Muscle layer of duodenum (tissue), 2 donors: ENCODE results near the gene SPRR2G.
"Not testable (repeated sequence)": the region's sequence is repeated elsewhere in the genome, so short reads cannot be mapped to it uniquely, and the experiment has no call there.

Experiments used
- H3K27ac ChIP-seq: one replicate; pipeline ENCODE4 v1.7.0; 2013; ENCODE audit warnings: mild to moderate bottlenecking, low read length
- H3K27me3 ChIP-seq: one replicate; pipeline ENCODE4 v1.7.0; 2013; ENCODE audit warnings: low read depth, mild to moderate bottlenecking, control low read depth, low read length
- H3K36me3 ChIP-seq, 2 donors: one replicate each; pipeline ENCODE4 v1.7.0; 2013; ENCODE audit warnings: low read length in 2 of 2, control low read depth in 1 of 2, mild to moderate bottlenecking in 1 of 2; ENCODE audit not compliant: insufficient read depth in 2 of 2, control insufficient read depth in 1 of 2
- H3K4me1 ChIP-seq, 2 donors: one replicate each; pipeline ENCODE4 v1.7.0; 2013; ENCODE audit warnings: low read length in 2 of 2, mild to moderate bottlenecking in 2 of 2, control low read depth in 1 of 2, moderate library complexity in 1 of 2; ENCODE audit not compliant: insufficient read depth in 2 of 2, control insufficient read depth in 1 of 2
- H3K4me3 ChIP-seq, 2 donors: one replicate each; pipeline ENCODE4 v1.7.0; 2013; ENCODE audit warnings: low read length in 2 of 2, low read depth in 1 of 2, mild to moderate bottlenecking in 1 of 2
- H3K9me3 ChIP-seq, 2 donors: one replicate each; pipeline ENCODE4 v1.7.0; 2013; ENCODE audit warnings: low read length in 2 of 2, control low read depth in 1 of 2, mild to moderate bottlenecking in 1 of 2; ENCODE audit not compliant: control insufficient read depth in 1 of 2
- donor health status: healthy.

The SPRR2G gene

GRCh38 chr1:153150846-153151245 lies at the start of gene SPRR2G:
SPRR2G (minus strand) TSS chr1:153150890; CDS start chr1:153150110, 780 bp downstream.
- Histone ChIP-seq H3K4me3 (no peak within 1 kb of the TSS), H3K36me3 (no peaks in the 10 kb centered on the region), H3K27me3 (no peaks in the 10 kb centered on the region), H3K9me3 (no peaks in the 10 kb centered on the region), H3K27ac (no peak within 1 kb of the TSS), H3K4me1 (no peaks in the 10 kb centered on the region)

GRCh38 chr1:153195216-153195615 lies 44.5 kb upstream of the SPRR2G start:
- Histone ChIP-seq H3K27ac (no peak overlapping the region), H3K4me3 (no peak overlapping the region), H3K36me3 (no peaks in the 10 kb centered on the region), H3K4me1 (no peaks in the 10 kb centered on the region), H3K9me3 (no peaks in the 10 kb centered on the region), H3K27me3 (no peaks in the 10 kb centered on the region)

GRCh38 chr1:153194331-153195050 lies 43.8 kb upstream of the SPRR2G start:
- Histone ChIP-seq H3K4me1 (no peaks in the 10 kb centered on the region), H3K27me3 (no peaks in the 10 kb centered on the region)

GRCh38 chr1:153192697-153193096 lies 42.0 kb upstream of the SPRR2G start:
- Histone ChIP-seq H3K9me3 (no peaks in the 10 kb centered on the region), H3K27ac (no peak overlapping the region), H3K4me3 (no peak overlapping the region), H3K36me3 (no peaks in the 10 kb centered on the region), H3K4me1 (no peaks in the 10 kb centered on the region), H3K27me3 (no peaks in the 10 kb centered on the region)

More at GRCh38 chr1:153194331-153195050, 43.8 kb upstream of the SPRR2G start:
- Histone ChIP-seq H3K4me3 (no peak overlapping the region), H3K36me3 (no peaks in the 10 kb centered on the region), H3K9me3 (no peaks in the 10 kb centered on the region), H3K27ac (no peak overlapping the region)

- H3K4me1 ChIP-seq, result no peaks in the 10 kb centered on the region
- H3K9me3 ChIP-seq, result peaks cover 0 to 3% of the 10 kb centered on the region in 2 donors
- H3K36me3 ChIP-seq, result no peaks in the 10 kb centered on the region
- H3K27me3 ChIP-seq, result no peaks in the 10 kb centered on the region
- H3K27ac ChIP-seq, result no peak overlapping the region
- H3K4me3 ChIP-seq, result no peak overlapping the region
Observed at GRCh38 chr1:153190373-153190772, 39.7 kb upstream of the SPRR2G start.

GRCh38 chr1:153188301-153188700 lies 37.6 kb upstream of the SPRR2G start:
- H3K27me3 ChIP-seq, H3K36me3 ChIP-seq, H3K27ac ChIP-seq, H3K4me3 ChIP-seq, H3K4me1 ChIP-seq, H3K9me3 ChIP-seq: not testable (repeated sequence)

- Histone ChIP-seq H3K4me1 (no peaks in the 10 kb centered on the region), H3K36me3 (no peaks in the 10 kb centered on the region), H3K9me3 (peaks cover 0 to 5% of the 10 kb centered on the region in 2 donors), H3K27me3 (no peaks in the 10 kb centered on the region), H3K4me3 (no peak overlapping the region), H3K27ac (no peak overlapping the region)
Observed at GRCh38 chr1:153180556-153180955, 29.9 kb upstream of the SPRR2G start.

GRCh38 chr1:153178922-153179321 lies 28.2 kb upstream of the SPRR2G start:
- H3K27me3 ChIP-seq, result no peaks in the 10 kb centered on the region
- no peak overlapping the region for H3K27ac ChIP-seq
- peaks cover 0 to 5% of the 10 kb centered on the region in 2 donors for H3K9me3 ChIP-seq
- H3K4me1 ChIP-seq, result no peaks in the 10 kb centered on the region
- H3K4me3 ChIP-seq, result no peak overlapping the region
- H3K36me3 ChIP-seq, result no peaks in the 10 kb centered on the region

- Histone ChIP-seq H3K9me3 (no peaks in the 10 kb centered on the region), H3K27me3 (no peaks in the 10 kb centered on the region), H3K36me3 (no peaks in the 10 kb centered on the region), H3K4me3 (no peak overlapping the region), H3K27ac (no peak overlapping the region), H3K4me1 (no peaks in the 10 kb centered on the region)
Observed at GRCh38 chr1:153174624-153175023, 23.9 kb upstream of the SPRR2G start.

GRCh38 chr1:153168686-153169085 lies 18.0 kb upstream of the SPRR2G start:
- no peaks in the 10 kb centered on the region for H3K27me3 ChIP-seq
- no peaks in the 10 kb centered on the region for H3K36me3 ChIP-seq
- no peaks in the 10 kb centered on the region for H3K4me1 ChIP-seq
- no peak overlapping the region for H3K4me3 ChIP-seq
- no peaks in the 10 kb centered on the region for H3K9me3 ChIP-seq
- no peak overlapping the region for H3K27ac ChIP-seq

- Histone ChIP-seq H3K4me1 (no peaks in the 10 kb centered on the region), H3K27ac (no peak overlapping the region), H3K36me3 (no peaks in the 10 kb centered on the region), H3K4me3 (no peak overlapping the region), H3K27me3 (no peaks in the 10 kb centered on the region), H3K9me3 (peaks cover 0 to 7% of the 10 kb centered on the region in 2 donors)
Observed at GRCh38 chr1:153155541-153155940, 4.9 kb upstream of the SPRR2G start.

GRCh38 chr1:153152481-153152880 lies 1.8 kb upstream of the SPRR2G start:
- H3K27me3 ChIP-seq, result no peaks in the 10 kb centered on the region

More at GRCh38 chr1:153152481-153152880, 1.8 kb upstream of the SPRR2G start:
- Histone ChIP-seq H3K36me3 (no peaks in the 10 kb centered on the region), H3K27ac (no peak overlapping the region), H3K4me3 (no peak overlapping the region), H3K9me3 (no peaks in the 10 kb centered on the region), H3K4me1 (no peaks in the 10 kb centered on the region)
